Measurements from ENCODE around the gene PNPLA3.
A peak's percentile ranks its signal among the peaks of the same experiment; 100 is the strongest.

Gene PNPLA3

DNA sequence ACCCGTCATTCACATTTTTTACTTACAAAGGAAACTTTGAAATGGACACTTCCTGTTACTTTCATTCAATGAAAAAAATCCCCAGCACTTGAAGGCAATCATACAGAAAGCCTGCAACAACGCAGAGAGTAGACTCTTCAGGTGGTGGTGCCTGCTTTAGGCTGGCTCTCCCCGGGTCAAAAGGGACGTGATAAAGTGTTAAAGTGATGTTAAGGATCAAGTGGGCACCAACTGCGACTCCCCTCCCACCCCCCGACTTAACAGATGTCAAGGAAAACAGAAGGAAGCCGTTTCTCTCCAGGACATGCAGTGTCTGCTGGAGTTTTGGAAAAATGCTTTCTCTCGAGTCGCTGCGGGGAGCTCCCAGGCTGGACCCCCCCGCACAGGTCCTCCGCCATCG lies 414 bp upstream of the PNPLA3 start:
- peak overlapping the region; percentile 31 for H3K4me3 ChIP-seq (ENCODE audit: insufficient read depth, low read depth, low read length)
- H3K27me3 ChIP-seq (ENCODE audit: control insufficient read depth, insufficient read depth, low read length, poor library complexity, severe bottlenecking): peaks cover 34% of the 10 kb centered on the region
- H3K9me3 ChIP-seq (ENCODE audit: control insufficient read depth, low read length): no peaks in the 10 kb centered on the region
- H3K4me1 ChIP-seq (ENCODE audit: control insufficient read depth, insufficient read depth, low read length): peaks cover 20% of the 10 kb centered on the region
- H3K27ac ChIP-seq (ENCODE audit: insufficient read depth, low read depth, low read length, poor library complexity, severe bottlenecking): no peak overlapping the region
- no peaks in the 10 kb centered on the region for H3K36me3 ChIP-seq (ENCODE audit: control insufficient read depth, insufficient read depth, low read length)
- WGBS, 2 experiments: 1 to 2% methylated on average over 11 to 13 of the region's 13 CpGs

DNA sequence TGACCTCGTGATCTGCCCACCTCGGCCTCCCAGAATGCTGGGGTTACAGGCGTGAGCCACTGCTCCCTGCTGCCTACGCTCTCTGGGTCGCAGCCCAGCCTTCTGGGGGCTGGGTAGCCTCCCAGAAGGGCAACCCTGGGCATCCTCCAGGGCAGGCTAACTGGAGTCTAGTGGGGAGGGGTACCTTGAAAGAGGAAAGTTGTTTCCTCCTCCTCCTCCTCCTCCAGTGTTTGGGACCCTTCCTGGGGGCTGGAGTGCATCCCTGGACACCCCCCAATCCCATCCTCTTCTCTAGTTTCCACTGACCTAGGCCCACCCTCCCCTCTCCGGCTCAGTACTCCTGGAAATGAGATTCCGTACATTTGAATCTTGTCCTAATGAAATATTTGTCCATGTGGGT lies 1.3 kb downstream of the PNPLA3 start:
- Histone ChIP-seq H3K9me3 (ENCODE audit: control insufficient read depth, low read length) (no peaks in the 10 kb centered on the region), H3K27ac (ENCODE audit: insufficient read depth, low read depth, low read length, poor library complexity, severe bottlenecking) (peak overlapping the region; percentile 27), H3K4me1 (ENCODE audit: control insufficient read depth, insufficient read depth, low read length) (peaks cover 20% of the 10 kb centered on the region), H3K36me3 (ENCODE audit: control insufficient read depth, insufficient read depth, low read length) (no peaks in the 10 kb centered on the region), H3K4me3 (ENCODE audit: insufficient read depth, low read depth, low read length) (peak overlapping the region; percentile 69), H3K27me3 (ENCODE audit: control insufficient read depth, insufficient read depth, low read length, poor library complexity, severe bottlenecking) (peaks cover 35% of the 10 kb centered on the region)
- 25 to 28% methylated on average over 6 to 7 of the region's 7 CpGs for WGBS, 2 experiments

DNA sequence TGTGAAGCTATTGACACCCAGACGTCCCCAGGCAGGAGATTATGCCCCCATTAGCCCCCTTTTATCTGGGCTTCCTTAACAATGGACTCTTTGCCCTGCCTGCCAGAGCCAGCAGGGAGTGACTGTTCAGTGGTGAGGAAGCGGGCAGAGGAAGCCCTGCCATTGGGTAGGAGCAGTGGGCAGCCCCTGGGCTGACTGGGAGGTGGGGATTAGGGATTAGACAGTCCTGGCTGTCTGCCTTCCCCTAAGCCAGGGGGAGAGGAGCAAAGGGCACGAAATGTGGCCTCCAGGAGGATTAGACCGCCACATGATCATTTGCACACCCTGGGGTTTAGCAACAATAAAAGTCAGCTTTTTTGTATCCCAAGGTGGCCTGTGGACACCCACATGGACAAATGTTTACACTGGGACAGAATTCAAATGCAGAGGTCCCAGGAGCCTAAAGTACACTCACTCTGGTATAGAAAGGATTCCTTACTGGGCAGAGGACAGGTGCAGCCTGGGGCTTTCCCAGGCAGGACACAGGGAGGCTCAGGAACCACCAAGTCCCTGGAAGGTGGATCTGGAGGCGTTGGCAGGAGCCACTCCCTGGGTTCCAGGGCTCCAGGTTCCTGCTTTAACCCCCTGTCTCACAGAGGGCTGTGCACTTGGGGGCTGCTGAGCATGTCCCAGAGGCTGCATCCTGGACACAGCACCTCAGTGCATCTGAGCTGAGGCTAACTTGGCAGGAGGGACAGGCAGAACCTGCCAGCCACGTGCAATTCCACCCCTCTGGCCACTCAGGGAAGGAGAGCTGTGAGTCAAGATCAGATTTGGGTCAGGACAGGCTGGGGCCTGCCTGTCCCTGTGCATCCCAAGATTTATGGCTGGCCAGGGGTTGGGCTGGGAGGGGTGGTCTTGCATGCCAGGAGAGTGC lies 2.1 kb downstream of the PNPLA3 start:
- peaks cover 35% of the 10 kb centered on the region for H3K27me3 ChIP-seq (ENCODE audit: control insufficient read depth, insufficient read depth, low read length, poor library complexity, severe bottlenecking)
- H3K27ac ChIP-seq (ENCODE audit: insufficient read depth, low read depth, low read length, poor library complexity, severe bottlenecking): peak overlapping the region; percentile 27
- H3K36me3 ChIP-seq (ENCODE audit: control insufficient read depth, insufficient read depth, low read length): peaks cover 8% of the 10 kb centered on the region
- WGBS, 2 experiments: 21% methylated on average over 6 of the region's 6 CpGs
- peaks cover 20% of the 10 kb centered on the region for H3K4me1 ChIP-seq (ENCODE audit: control insufficient read depth, insufficient read depth, low read length)
- peak overlapping the region; percentile 69 for H3K4me3 ChIP-seq (ENCODE audit: insufficient read depth, low read depth, low read length)
- H3K9me3 ChIP-seq (ENCODE audit: control insufficient read depth, low read length): no peaks in the 10 kb centered on the region

- Histone ChIP-seq H3K36me3 (ENCODE audit: control insufficient read depth, insufficient read depth, low read length) (peaks cover 8% of the 10 kb centered on the region), H3K27ac (ENCODE audit: insufficient read depth, low read depth, low read length, poor library complexity, severe bottlenecking) (no peak overlapping the region), H3K4me3 (ENCODE audit: insufficient read depth, low read depth, low read length) (no peak overlapping the region), H3K4me1 (ENCODE audit: control insufficient read depth, insufficient read depth, low read length) (peaks cover 20% of the 10 kb centered on the region), H3K27me3 (ENCODE audit: control insufficient read depth, insufficient read depth, low read length, poor library complexity, severe bottlenecking) (peaks cover 30% of the 10 kb centered on the region), H3K9me3 (ENCODE audit: control insufficient read depth, low read length) (no peaks in the 10 kb centered on the region)
- 90 to 94% methylated on average over 1 of the region's 1 CpG for WGBS, 2 experiments
Observed at GRCh38 chr22:43926349-43926710, 2.7 kb downstream of the PNPLA3 start.

- H3K27ac ChIP-seq (ENCODE audit: insufficient read depth, low read depth, low read length, poor library complexity, severe bottlenecking): no peak overlapping the region
- WGBS, 2 experiments: 94% methylated on average over 5 of the region's 5 CpGs
- H3K36me3 ChIP-seq (ENCODE audit: control insufficient read depth, insufficient read depth, low read length): peaks cover 11% of the 10 kb centered on the region
- H3K4me3 ChIP-seq (ENCODE audit: insufficient read depth, low read depth, low read length): no peak overlapping the region
- H3K4me1 ChIP-seq (ENCODE audit: control insufficient read depth, insufficient read depth, low read length): peaks cover 12% of the 10 kb centered on the region
- H3K9me3 ChIP-seq (ENCODE audit: control insufficient read depth, low read length): no peaks in the 10 kb centered on the region
- peaks cover 22% of the 10 kb centered on the region for H3K27me3 ChIP-seq (ENCODE audit: control insufficient read depth, insufficient read depth, low read length, poor library complexity, severe bottlenecking)
Observed at GRCh38 chr22:43928468-43928867, 4.9 kb downstream of the PNPLA3 start.

DNA sequence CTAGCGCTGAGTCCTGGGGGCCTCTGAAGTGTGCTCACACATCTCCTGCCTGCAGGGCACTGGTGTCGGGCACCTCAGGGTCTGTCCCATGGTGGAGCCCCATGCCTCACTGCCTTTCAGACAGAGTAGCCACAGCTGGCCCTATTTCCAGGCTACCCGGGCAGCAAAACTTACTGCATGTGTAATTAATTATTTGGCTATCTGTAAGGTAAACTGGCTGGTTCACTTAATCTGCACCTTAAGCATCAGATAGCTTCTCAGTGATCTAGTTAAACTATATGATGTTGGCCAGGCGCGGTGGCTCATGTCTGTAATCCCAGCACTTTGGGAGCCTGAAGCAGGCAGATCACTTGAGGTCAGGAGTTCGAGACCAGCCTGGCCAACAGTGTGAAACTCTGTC lies 5.3 kb downstream of the PNPLA3 start:
- peaks cover 12% of the 10 kb centered on the region for H3K4me1 ChIP-seq (ENCODE audit: control insufficient read depth, insufficient read depth, low read length)
- peaks cover 21% of the 10 kb centered on the region for H3K27me3 ChIP-seq (ENCODE audit: control insufficient read depth, insufficient read depth, low read length, poor library complexity, severe bottlenecking)
- H3K4me3 ChIP-seq (ENCODE audit: insufficient read depth, low read depth, low read length): no peak overlapping the region
- H3K36me3 ChIP-seq (ENCODE audit: control insufficient read depth, insufficient read depth, low read length): peaks cover 11% of the 10 kb centered on the region
- no peak overlapping the region for H3K27ac ChIP-seq (ENCODE audit: insufficient read depth, low read depth, low read length, poor library complexity, severe bottlenecking)
- WGBS, 2 experiments: 92 to 94% methylated on average over 6 of the region's 6 CpGs
- no peaks in the 10 kb centered on the region for H3K9me3 ChIP-seq (ENCODE audit: control insufficient read depth, low read length)

DNA sequence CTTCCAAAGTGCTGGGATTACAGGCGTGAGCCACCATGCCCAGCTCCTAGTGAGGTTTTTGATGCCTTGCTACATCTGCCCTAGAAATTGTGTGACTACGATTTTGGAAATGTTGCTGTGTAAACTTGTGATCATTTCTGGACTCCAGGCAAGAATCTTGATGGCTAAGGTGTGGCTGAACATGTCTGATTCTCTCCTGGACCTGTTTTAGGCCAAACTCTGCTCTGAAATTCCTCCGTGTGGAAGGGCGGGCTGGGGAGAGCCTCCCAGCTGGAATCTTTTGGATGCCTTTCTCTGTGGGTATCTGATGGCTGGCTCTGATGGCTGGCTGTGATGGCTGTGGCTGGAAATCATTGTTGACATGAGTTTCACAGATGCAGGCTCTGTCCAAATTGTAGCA lies 8.2 kb downstream of the PNPLA3 start:
- Histone ChIP-seq H3K4me3 (ENCODE audit: insufficient read depth, low read depth, low read length) (no peak overlapping the region), H3K4me1 (ENCODE audit: control insufficient read depth, insufficient read depth, low read length) (no peaks in the 10 kb centered on the region), H3K9me3 (ENCODE audit: control insufficient read depth, low read length) (no peaks in the 10 kb centered on the region), H3K36me3 (ENCODE audit: control insufficient read depth, insufficient read depth, low read length) (peaks cover 11% of the 10 kb centered on the region), H3K27ac (ENCODE audit: insufficient read depth, low read depth, low read length, poor library complexity, severe bottlenecking) (no peak overlapping the region), H3K27me3 (ENCODE audit: control insufficient read depth, insufficient read depth, low read length, poor library complexity, severe bottlenecking) (peaks cover 13% of the 10 kb centered on the region)
- 73 to 83% methylated on average over 4 of the region's 4 CpGs for WGBS, 2 experiments

GRCh38 chr22:43941449-43941848 lies 17.8 kb downstream of the PNPLA3 start:
- WGBS, 2 experiments: 92 to 95% methylated on average over 6 of the region's 6 CpGs
- Histone ChIP-seq H3K9me3 (ENCODE audit: control insufficient read depth, low read length) (no peaks in the 10 kb centered on the region), H3K27me3 (ENCODE audit: control insufficient read depth, insufficient read depth, low read length, poor library complexity, severe bottlenecking) (no peaks in the 10 kb centered on the region), H3K4me1 (ENCODE audit: control insufficient read depth, insufficient read depth, low read length) (no peaks in the 10 kb centered on the region), H3K36me3 (ENCODE audit: control insufficient read depth, insufficient read depth, low read length) (peaks cover 10% of the 10 kb centered on the region), H3K27ac (ENCODE audit: insufficient read depth, low read depth, low read length, poor library complexity, severe bottlenecking) (no peak overlapping the region), H3K4me3 (ENCODE audit: insufficient read depth, low read depth, low read length) (no peak overlapping the region)

- Histone ChIP-seq H3K4me1 (ENCODE audit: control insufficient read depth, insufficient read depth, low read length) (no peaks in the 10 kb centered on the region), H3K27ac (ENCODE audit: insufficient read depth, low read depth, low read length, poor library complexity, severe bottlenecking) (no peak overlapping the region), H3K36me3 (ENCODE audit: control insufficient read depth, insufficient read depth, low read length) (peaks cover 4% of the 10 kb centered on the region), H3K27me3 (ENCODE audit: control insufficient read depth, insufficient read depth, low read length, poor library complexity, severe bottlenecking) (no peaks in the 10 kb centered on the region), H3K4me3 (ENCODE audit: insufficient read depth, low read depth, low read length) (no peak overlapping the region), H3K9me3 (ENCODE audit: control insufficient read depth, low read length) (no peaks in the 10 kb centered on the region)
- WGBS, 2 experiments: 94 to 95% methylated on average over 20 of the region's 20 CpGs
Observed at GRCh38 chr22:43944670-43945430, 21.2 kb downstream of the PNPLA3 start.

- Histone ChIP-seq H3K4me1 (ENCODE audit: control insufficient read depth, insufficient read depth, low read length) (no peaks in the 10 kb centered on the region), H3K9me3 (ENCODE audit: control insufficient read depth, low read length) (no peaks in the 10 kb centered on the region), H3K27me3 (ENCODE audit: control insufficient read depth, insufficient read depth, low read length, poor library complexity, severe bottlenecking) (no peaks in the 10 kb centered on the region), H3K36me3 (ENCODE audit: control insufficient read depth, insufficient read depth, low read length) (peaks cover 4% of the 10 kb centered on the region), H3K27ac (ENCODE audit: insufficient read depth, low read depth, low read length, poor library complexity, severe bottlenecking) (no peak overlapping the region), H3K4me3 (ENCODE audit: insufficient read depth, low read depth, low read length) (no peak overlapping the region)
- 72 to 74% methylated on average over 12 of the region's 12 CpGs for WGBS, 2 experiments
Observed at GRCh38 chr22:43945632-43946383, 22.2 kb downstream of the PNPLA3 start.

Measured in ectodermal cell (in vitro differentiated cells).